HepG2 (cell line): Measurements from ENCODE around the gene AURKA. TPM values are rescaled to one million over a fixed set of nuclear protein-coding genes. Genes with fewer than 3 reads are reported as not detected.
A peak's percentile ranks its signal among the peaks of the same experiment; 100 is the strongest.

Source experiments
- BCL6 ChIP-seq: IDR thresholded peaks from 2 replicates; pipeline ENCODE4 v1.6.1; 2016; ENCODE audit warnings: missing genetic modification reagents, missing compliant biosample characterization
- E2F5 ChIP-seq: sonication (generic); formaldehyde crosslinking; conservative IDR thresholded peaks from 2 replicates; pipeline ENCODE4 v1.4.0; 2020; ENCODE audit warnings: missing genetic modification reagents
- GATAD2A ChIP-seq: IDR thresholded peaks from 2 replicates; pipeline ENCODE4 v1.6.1; 2016
- GMEB2 ChIP-seq: IDR thresholded peaks from 2 replicates; pipeline ENCODE4 v1.6.1; 2016; ENCODE audit warnings: missing biosample characterization, missing genetic modification reagents, low read depth
- MLX ChIP-seq: IDR thresholded peaks from 2 replicates; pipeline ENCODE4 v1.6.1; 2016
- MXI1 ChIP-seq: IDR thresholded peaks from 3 replicates; pipeline ENCODE4 v1.6.1; 2012; ENCODE audit warnings: low read depth, low read length, inconsistent platforms, borderline replicate concordance
- NFATC3 ChIP-seq: sonication (generic); formaldehyde crosslinking; IDR thresholded peaks from 2 replicates; pipeline ENCODE4 v1.5.1; 2020; ENCODE audit warnings: mild to moderate bottlenecking, missing genetic modification reagents
- POLR2G ChIP-seq: fragments of 200-400 bp; formaldehyde crosslinking; IDR thresholded peaks from 2 replicates; pipeline ENCODE4 v1.6.1; 2018; ENCODE audit warnings: mild to moderate bottlenecking, low read depth, low read length, moderate library complexity
- PTBP1 ChIP-seq: fragments of 200-400 bp; formaldehyde crosslinking; IDR thresholded peaks from 2 replicates; pipeline ENCODE4 v1.6.1; 2018; ENCODE audit warnings: low read length, low read depth; ENCODE audit not compliant: poor library complexity, severe bottlenecking
- SALL1 ChIP-seq: sonication (generic); formaldehyde crosslinking; IDR thresholded peaks from 2 replicates; pipeline ENCODE4 v1.8.0; 2022; ENCODE audit warnings: mild to moderate bottlenecking, missing genetic modification reagents
- ZHX2 ChIP-seq, 2 experiments: sonication (generic) in 1 of 2; formaldehyde crosslinking in 1 of 2; IDR thresholded peaks; 2 replicates each; pipeline versions ENCODE4 v1.6.1 to v1.9.0; 2014 to 2022; ENCODE audit warnings: antibody characterized with exemption in 1 of 2, borderline replicate concordance in 1 of 2, inconsistent platforms in 1 of 2, low read depth in 1 of 2, missing genetic modification reagents in 1 of 2
- ZNF331 ChIP-seq: sonication (generic); formaldehyde crosslinking; IDR thresholded peaks from 2 replicates; pipeline ENCODE4 v1.4.0; 2020; ENCODE audit warnings: missing genetic modification reagents
- ZNF792 ChIP-seq: IDR thresholded peaks from 2 replicates; pipeline ENCODE4 v1.6.1; 2016
- polyA plus RNA-seq, 8 experiments: library from polyadenylated mRNA; depleted of rRNA in 3 of 8; stranded (reverse) in 7 of 8; unstranded in 1 of 8; fragments of >200 nt; fragmentation: Illumina TruSeq in 4 of 8; extraction: Trizol in 4 of 8; gene quantifications; 2 replicates each; pipeline versions ENCODE4 v1.2.1 to v1.2.3, GENCODE V29; 2011 to 2016; ENCODE audit warnings: low read depth in 4 of 8, missing spikeins in 1 of 8, mixed read lengths in 1 of 8; ENCODE audit not compliant: insufficient read depth in 1 of 8
- total RNA-seq, 5 experiments: library from RNA; depleted of rRNA; stranded (reverse); fragments of >200 nt; fragmentation: Illumina TruSeq; extraction: Trizol; gene quantifications; 2 replicates each; pipeline ENCODE4 v1.2.3, GENCODE V29; 2016; ENCODE audit warnings: low read depth in 1 of 5

Gene AURKA
- total and polyA plus RNA-seq, 2 of the 13 experiments (the other 11 are each of a cell fraction or from before 2014, with no cell fraction given) = 96.4 to 224 TPM

- TF ChIP-seq ZHX2 (IDR thresholded peaks at IDR 0.05; ENCODE audit: low read depth) = no peak
- 0 out of 2 replicates have a peak, but pooled peaks have one; percentile 5 for TF ChIP-seq ZHX2 (CRISPR knock-in tag; IDR thresholded peaks at IDR 0.05; ENCODE audit: borderline replicate concordance)
- peak; percentile 10; the same call in 1 of the 2 replicates for TF ChIP-seq GATAD2A (CRISPR knock-in tag)
- 0 out of 2 replicates have a peak, but pooled peaks have one; percentile 0 for TF ChIP-seq SALL1 (CRISPR knock-in tag)
- peak; percentile 38; the same call in 1 of the 2 replicates for TF ChIP-seq BCL6 (CRISPR knock-in tag)
- TF ChIP-seq NFATC3 (CRISPR knock-in tag) = no peak
- peak; percentile 50; the same call in 1 of the 2 replicates for TF ChIP-seq POLR2G
- no peak for TF ChIP-seq E2F5 (CRISPR knock-in tag)
- TF ChIP-seq ZNF331 (CRISPR knock-in tag) = 0 out of 2 replicates have a peak, but pooled peaks have one; percentile 1
- TF ChIP-seq ZNF792 (CRISPR knock-in tag) = peak; percentile 94
- peak; percentile 74; the same call in 1 of the 3 replicates for TF ChIP-seq MXI1
- TF ChIP-seq MLX (CRISPR knock-in tag) = no peak
- TF ChIP-seq GMEB2 (CRISPR knock-in tag) = no peak
- peak; percentile 45 for TF ChIP-seq PTBP1
These were observed 33.3 kb downstream of the AURKA start, which contains the start of gene FAM210B (continued) for GRCh38 chr20:56358600-56359211.
